Gastroesophageal sphincter (tissue), 4 donors: ENCODE data around the gene ZGPAT. TPM values are rescaled to one million over a fixed set of nuclear protein-coding genes. Genes with fewer than 3 reads are reported as not detected.

ENCODE experiments used
- ATAC-seq: fragments of 150-250 bp; one replicate; pipeline ENCODE4 v1.9.1; 2016; ENCODE audit warnings: mild to moderate bottlenecking, moderate library complexity
- H3K27ac ChIP-seq, 4 donors: fragments of 200-600 bp; sonication (generic) in 3 of 4; 1 replicate in 3 of 4; 2 replicates in 1 of 4; pipeline ENCODE4 v1.5.1; 2016 to 2019
- H3K27me3 ChIP-seq: fragments of 200-600 bp; sonication (generic); one replicate; pipeline ENCODE4 v1.5.1; 2019
- H3K36me3 ChIP-seq, 2 donors: fragments of 200-600 bp; sonication (generic); one replicate each; pipeline ENCODE4 v1.5.1; 2019; ENCODE audit warnings: control low read depth in 1 of 2
- H3K4me1 ChIP-seq, 3 donors: fragments of 200-600 bp; sonication (generic); 1 replicate in 2 of 3; 2 replicates in 1 of 3; pipeline ENCODE4 v1.5.1; 2016 to 2019; ENCODE audit warnings: control low read depth in 2 of 3
- H3K4me3 ChIP-seq, 2 donors: fragments of 200-600 bp; sonication (generic); one replicate each; pipeline ENCODE4 v1.5.1; 2019; ENCODE audit warnings: mild to moderate bottlenecking in 1 of 2, moderate library complexity in 1 of 2
- H3K9me3 ChIP-seq, 3 donors: fragments of 200-600 bp; sonication (generic); one replicate each; pipeline ENCODE4 v1.5.1; 2017 to 2019; ENCODE audit warnings: control low read depth in 2 of 3
- CTCF ChIP-seq, 4 experiments: fragments of 200-600 bp in 2 of 4; fragments of 450-650 bp in 2 of 4; sonication (generic) in 1 of 4; IDR thresholded peaks; one replicate each; pipeline ENCODE4 v1.5.1; 2017 to 2019; ENCODE audit warnings: antibody characterized with exemption in 4 of 4, mild to moderate bottlenecking in 2 of 4, moderate library complexity in 2 of 4
- EP300 ChIP-seq: sonication (generic); formaldehyde crosslinking; IDR thresholded peaks from one replicate; pipeline ENCODE4 v1.6.1; 2017; ENCODE audit warnings: antibody characterized with exemption, mild to moderate bottlenecking
- POLR2A ChIP-seq, 2 donors: fragments of 450-650 bp; IDR thresholded peaks; one replicate each; pipeline ENCODE4 v1.6.1; 2017; ENCODE audit warnings: antibody characterized with exemption in 2 of 2, mild to moderate bottlenecking in 2 of 2, moderate library complexity in 1 of 2
- POLR2AphosphoS5 ChIP-seq: sonication (generic); formaldehyde crosslinking; IDR thresholded peaks from one replicate; pipeline ENCODE4 v1.6.1; 2017; ENCODE audit warnings: antibody characterized with exemption
- WGBS, 2 donors: methylation state at CpG; one replicate each; pipeline ENCODE4 v1.1.5; 2018; ENCODE audit warnings: low coverage in 1 of 2; 5-methylcytosine and 5-hydroxymethylcytosine counted together
- total RNA-seq, 4 donors: library from RNA; depleted of rRNA; stranded (reverse); fragments of >200 nt; gene quantifications; one replicate each; pipeline ENCODE4 v1.1.0, GENCODE V29; 2016

ZGPAT gene
- total RNA-seq, 4 donors from 2014 or later, result 21.7 to 51.7 (median 32.9) TPM

GRCh38 chr20:63697868-63698545, 9.8 kb upstream of the ZGPAT start:
- TF ChIP-seq POLR2AphosphoS5 (no peak), CTCF (IDR thresholded peaks at IDR 0.05) (no peak), POLR2A (IDR thresholded peaks at IDR 0.05) (no peak), EP300 (no peak)
- 89 to 93% methylated on average over 8 to 14 of the region's 40 CpGs for WGBS, 2 donors
- Histone ChIP-seq H3K4me3 (peak overlapping the region in 1 of 2 donors; percentile 39), H3K9me3 (no peaks in the 10 kb centered on the region), H3K27ac (peak overlapping the region in 2 of 4 donors; percentile 67), H3K27me3 (no peaks in the 10 kb centered on the region), H3K4me1 (peaks cover 0 to 55% (median 28%) of the 10 kb centered on the region in 3 donors), H3K36me3 (peaks cover 0 to 53% of the 10 kb centered on the region in 2 donors)
- no peak for ATAC-seq

GRCh38 chr20:63698739-63699465, 8.9 kb upstream of the ZGPAT start:
- Histone ChIP-seq H3K27ac (peak overlapping the region in 3 of 4 donors; percentile 67 to 68 (median 67)), H3K27me3 (no peaks in the 10 kb centered on the region), H3K9me3 (no peaks in the 10 kb centered on the region), H3K36me3 (peaks cover 0 to 62% of the 10 kb centered on the region in 2 donors), H3K4me1 (peaks cover 0 to 55% (median 28%) of the 10 kb centered on the region in 3 donors), H3K4me3 (no peak overlapping the region)
- TF ChIP-seq EP300 (no peak), CTCF (IDR thresholded peaks at IDR 0.05) (no peak), POLR2AphosphoS5 (peak; percentile 65)
- peak; percentile 76 for ATAC-seq
- 18% methylated on average over 3 of the region's 19 CpGs; no CpG with 5 or more reads in 1 of the 2 donors for WGBS, 2 donors

- TF ChIP-seq POLR2AphosphoS5 (no peak), EP300 (no peak), CTCF (IDR thresholded peaks at IDR 0.05) (no peak), POLR2A (IDR thresholded peaks at IDR 0.05) (no peak)
- no peak overlapping the region for H3K4me3 ChIP-seq
- peak overlapping the region in 3 of 4 donors; percentile 67 to 68 (median 67) for H3K27ac ChIP-seq
- no peak for ATAC-seq
- peaks cover 0 to 55% (median 28%) of the 10 kb centered on the region in 3 donors for H3K4me1 ChIP-seq
- H3K27me3 ChIP-seq, result no peaks in the 10 kb centered on the region
- peaks cover 0 to 62% of the 10 kb centered on the region in 2 donors for H3K36me3 ChIP-seq
- no CpG with 5 or more reads among the region's 24 CpGs for WGBS, 2 donors
- H3K9me3 ChIP-seq, result no peaks in the 10 kb centered on the region
Observed at GRCh38 chr20:63699466-63700198, 8.2 kb upstream of the ZGPAT start.

- TF ChIP-seq CTCF (IDR thresholded peaks at IDR 0.05), result no peak
- no peaks in the 10 kb centered on the region for H3K27me3 ChIP-seq
- peak overlapping the region in 3 of 4 donors; percentile 67 to 68 (median 67) for H3K27ac ChIP-seq
- 93% methylated on average over 15 of the region's 43 CpGs; no CpG with 5 or more reads in 1 of the 2 donors for WGBS, 2 donors
- peaks cover 0 to 62% of the 10 kb centered on the region in 2 donors for H3K36me3 ChIP-seq
- H3K4me3 ChIP-seq, result no peak overlapping the region
- H3K4me1 ChIP-seq, result peaks cover 0 to 55% (median 28%) of the 10 kb centered on the region in 3 donors
- H3K9me3 ChIP-seq, result no peaks in the 10 kb centered on the region
- ATAC-seq, result no peak
Observed at GRCh38 chr20:63700199-63701050, 7.4 kb upstream of the ZGPAT start.
